PC-3 (cell line): ENCODE data around the gene CETN2.

Experiments used
- CTCF ChIP-seq: fragments of 300-600 bp; sonication (generic); conservative IDR thresholded peaks from 2 replicates; pipeline ENCODE4 v1.5.1; 2017; ENCODE audit warnings: antibody characterized with exemption, low read depth, mild to moderate bottlenecking, low read length
- EZH2phosphoT487 ChIP-seq: fragments of 300-600 bp; sonication (generic); IDR thresholded peaks from 2 replicates; pipeline ENCODE4 v1.6.1; 2018; ENCODE audit warnings: mild to moderate bottlenecking, antibody characterized with exemption, low read length, borderline replicate concordance

GRCh38 chrX:152843852-152844251 is 13.3 kb upstream of the CETN2 start:
- TF ChIP-seq CTCF (no peak), EZH2phosphoT487 (no peak)
